Subcutaneous adipose tissue (tissue), 4 donors: ENCODE results near the gene CRIM1. TPM values are rescaled to one million over a fixed set of nuclear protein-coding genes. Genes with fewer than 3 reads are reported as not detected.

Experiments used
- CTCF ChIP-seq: fragments of 450-650 bp; IDR thresholded peaks from one replicate; pipeline ENCODE4 v1.5.1; 2016; ENCODE audit warnings: low read depth, mild to moderate bottlenecking, control low read depth, antibody characterized with exemption, moderate library complexity
- total RNA-seq, 4 donors: library from RNA; depleted of rRNA; stranded (reverse); fragments of >200 nt; gene quantifications; one replicate each; pipeline ENCODE4 v1.1.0, GENCODE V29; 2016

Gene CRIM1
- total RNA-seq, 4 donors from 2014 or later: 153 to 269 (median 233) TPM

- no peak for TF ChIP-seq CTCF
These were observed 34.0 kb downstream of the CRIM1 start for GRCh38 chr2:36389577-36389976.

GRCh38 chr2:36392571-36393255, 37.1 kb downstream of the CRIM1 start:
- TF ChIP-seq CTCF: no peak

GRCh38 chr2:36393738-36394256, 38.2 kb downstream of the CRIM1 start:
- no peak for TF ChIP-seq CTCF

- no peak for TF ChIP-seq CTCF
These were observed 39.2 kb downstream of the CRIM1 start for GRCh38 chr2:36394804-36395203.

GRCh38 chr2:36395866-36396265, 40.3 kb downstream of the CRIM1 start:
- no peak for TF ChIP-seq CTCF

- TF ChIP-seq CTCF: no peak
These were observed 41.4 kb downstream of the CRIM1 start for GRCh38 chr2:36396878-36397539.

GRCh38 chr2:36397728-36398413, 42.3 kb downstream of the CRIM1 start:
- no peak for TF ChIP-seq CTCF
